ENCODE results near the gene NRXN3.

NRXN3 gene

GRCh38 chr14:79833781-79834180 is 1663.6 kb downstream of the NRXN3 start:
- no peak for ATAC-seq
- DNase-seq, result no peak

- ATAC-seq (no peak), DNase-seq (no peak)
Measured at GRCh38 chr14:79834868-79835267, 1664.7 kb downstream of the NRXN3 start.

GRCh38 chr14:79836577-79836976 is 1666.4 kb downstream of the NRXN3 start:
- DNase-seq (no peak), ATAC-seq (no peak)

GRCh38 chr14:79837699-79838098 is 1667.5 kb downstream of the NRXN3 start:
- no peak for DNase-seq
- no peak for ATAC-seq

GRCh38 chr14:79840103-79840502 is 1669.9 kb downstream of the NRXN3 start:
- ATAC-seq (no peak), DNase-seq (no peak)

- no peak for DNase-seq
- no peak for ATAC-seq
Measured at GRCh38 chr14:79840831-79841230, 1670.7 kb downstream of the NRXN3 start.

GRCh38 chr14:79841433-79841832 is 1671.3 kb downstream of the NRXN3 start:
- ATAC-seq, result no peak
- DNase-seq, result no peak

GRCh38 chr14:79842270-79842669 is 1672.1 kb downstream of the NRXN3 start:
- DNase-seq (no peak), ATAC-seq (no peak)

- ATAC-seq, result no peak
- DNase-seq, result no peak
Measured at GRCh38 chr14:79852950-79853744, 1683.0 kb downstream of the NRXN3 start.

- ATAC-seq (no peak), DNase-seq (no peak)
Measured at GRCh38 chr14:79855789-79856188, 1685.6 kb downstream of the NRXN3 start.

- no peak for DNase-seq
- no peak for ATAC-seq
Measured at GRCh38 chr14:79856381-79856780, 1686.2 kb downstream of the NRXN3 start.

GRCh38 chr14:79861111-79861510 is 1690.9 kb downstream of the NRXN3 start:
- DNase-seq (no peak), ATAC-seq (no peak)

GRCh38 chr14:79862045-79862444 is 1691.9 kb downstream of the NRXN3 start:
- DNase-seq (no peak), ATAC-seq (no peak)

- ATAC-seq, result no peak
Measured at GRCh38 chr14:79871136-79871535, 1701.0 kb downstream of the NRXN3 start.

GRCh38 chr14:79878229-79878628 is 1708.1 kb downstream of the NRXN3 start:
- no peak for ATAC-seq

More at GRCh38 chr14:79871136-79871535, 1701.0 kb downstream of the NRXN3 start:
- DNase-seq, result no peak

GRCh38 chr14:79878785-79879184 is 1708.6 kb downstream of the NRXN3 start:
- ATAC-seq, result no peak
- no peak for DNase-seq

More at GRCh38 chr14:79878229-79878628, 1708.1 kb downstream of the NRXN3 start:
- DNase-seq, result no peak

GRCh38 chr14:79881299-79881698 is 1711.1 kb downstream of the NRXN3 start:
- DNase-seq (no peak), ATAC-seq (no peak)

GRCh38 chr14:79890527-79890926 is 1720.4 kb downstream of the NRXN3 start:
- DNase-seq (no peak), ATAC-seq (no peak)

GRCh38 chr14:79896009-79896408 is 1725.8 kb downstream of the NRXN3 start:
- DNase-seq (no peak), ATAC-seq (no peak)

- ATAC-seq (no peak), DNase-seq (no peak)
Measured at GRCh38 chr14:79899610-79900009, 1729.4 kb downstream of the NRXN3 start.

GRCh38 chr14:79904497-79904896 is 1734.3 kb downstream of the NRXN3 start:
- ATAC-seq (no peak), DNase-seq (no peak)

- no peak for DNase-seq
- ATAC-seq, result no peak
Measured at GRCh38 chr14:79906994-79907393, 1736.8 kb downstream of the NRXN3 start.

GRCh38 chr14:79910086-79910485 is 1739.9 kb downstream of the NRXN3 start:
- DNase-seq (no peak), ATAC-seq (no peak)

GRCh38 chr14:79911744-79912143 is 1741.6 kb downstream of the NRXN3 start:
- DNase-seq (no peak), ATAC-seq (no peak)

All from stimulated activated naive CD8-positive, alpha-beta T cell treated with anti-CD3 and anti-CD28 coated beads, Interleukin-15, Interleukin-2, amounts not matched to agents 100 U/mL and 50 U/mL, for 24 hours (primary cell).